OCI-LY3 (cell line): Measurements from ENCODE around the gene CEBPG.

Source experiments
- H2AFZ ChIP-seq: fragments of 200-600, 300-600 bp; shearing (Covaris generic); 2 replicates; pipeline ENCODE4 v1.6.0; 2014; ENCODE audit warnings: antibody characterized with exemption, low read depth, low read length
- H3K27ac ChIP-seq: fragments of 200-600, 300-600 bp; sonication (generic); 2 replicates; pipeline ENCODE4 v1.5.1; 2014; ENCODE audit warnings: mild to moderate bottlenecking, low read length, moderate library complexity, mixed read lengths
- H3K27me3 ChIP-seq: fragments of 200-600, 300-600 bp; sonication (generic); 2 replicates; pipeline ENCODE4 v1.6.1; 2014; ENCODE audit warnings: low read depth, low read length, mixed read lengths
- H3K36me3 ChIP-seq: fragments of 200-600, 300-600 bp; sonication (generic); replicated peaks from 2 replicates; pipeline ENCODE3; 2014; ENCODE audit warnings: low read depth, low read length, mixed read lengths
- H3K4me1 ChIP-seq: fragments of 300-600, 200-600 bp; sonication (generic); 2 replicates; pipeline ENCODE4 v1.6.1; 2014; ENCODE audit warnings: low read length, mixed read lengths
- H3K4me2 ChIP-seq: fragments of 200-600, 300-600 bp; sonication (generic); 2 replicates; pipeline ENCODE4 v1.6.1; 2014; ENCODE audit warnings: low read length, mixed read lengths
- H3K4me3 ChIP-seq: fragments of 300-600, 200-600 bp; sonication (generic); 2 replicates; pipeline ENCODE4 v1.5.1; 2014; ENCODE audit warnings: antibody characterized with exemption, mild to moderate bottlenecking, low read length, moderate library complexity
- H3K79me2 ChIP-seq: fragments of 300-600, 200-600 bp; shearing (Covaris generic); 2 replicates; pipeline ENCODE4 v1.6.1; 2014; ENCODE audit warnings: mild to moderate bottlenecking, low read length, mixed read lengths
- H3K9ac ChIP-seq: fragments of 300-600, 200-600 bp; shearing (Covaris generic); 2 replicates; pipeline ENCODE4 v1.6.0; 2014; ENCODE audit warnings: mild to moderate bottlenecking, low read length, moderate library complexity
- H3K9me3 ChIP-seq: fragments of 200-600, 300-600 bp; shearing (Covaris generic); 2 replicates; pipeline ENCODE4 v1.6.1; 2014; ENCODE audit warnings: low read length, mixed read lengths; ENCODE audit not compliant: insufficient read depth
- H4K20me1 ChIP-seq: fragments of 200-600, 300-600 bp; sonication (generic); 2 replicates; pipeline ENCODE4 v1.6.1; 2016; ENCODE audit warnings: low read length, mixed read lengths; ENCODE audit not compliant: insufficient read depth
- EZH2phosphoT487 ChIP-seq: fragments of 200-600 bp; shearing (Covaris generic); IDR thresholded peaks from 2 replicates; pipeline ENCODE4 v1.6.1; 2018; ENCODE audit warnings: antibody characterized with exemption, mixed run types, low read depth
- TF ChIP-seq, protein P1 (sequence below): fragments of 200-600, 300-600 bp; sonication (generic); IDR thresholded peaks from 2 replicates; pipeline ENCODE4 v1.5.1; 2014; ENCODE audit warnings: antibody characterized with exemption, low read length, low read depth

The CEBPG gene

DNA sequence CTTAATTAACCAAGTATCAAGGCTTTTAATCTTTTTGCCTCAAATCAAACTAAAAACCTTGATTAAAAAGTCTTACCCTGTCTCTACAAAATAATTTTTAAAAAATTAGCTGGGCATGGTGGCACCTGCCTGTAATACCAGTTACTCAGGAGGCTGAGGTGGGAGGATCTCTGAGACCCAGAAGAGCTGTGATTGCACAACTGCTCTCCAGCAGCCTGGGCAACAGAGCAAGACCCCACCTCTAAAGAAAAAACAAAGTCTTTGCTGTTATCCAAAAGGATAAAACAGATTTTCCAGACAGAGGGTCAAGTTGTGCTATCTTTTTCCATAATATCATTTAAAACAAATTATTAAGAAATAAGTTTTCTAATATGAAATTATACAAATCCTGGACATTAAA, 26.8 kb upstream of the CEBPG start:
- H3K9me3 ChIP-seq = no peaks in the 10 kb centered on the region
- H3K4me1 ChIP-seq = no peaks in the 10 kb centered on the region
- TF ChIP-seq, protein P1, sequence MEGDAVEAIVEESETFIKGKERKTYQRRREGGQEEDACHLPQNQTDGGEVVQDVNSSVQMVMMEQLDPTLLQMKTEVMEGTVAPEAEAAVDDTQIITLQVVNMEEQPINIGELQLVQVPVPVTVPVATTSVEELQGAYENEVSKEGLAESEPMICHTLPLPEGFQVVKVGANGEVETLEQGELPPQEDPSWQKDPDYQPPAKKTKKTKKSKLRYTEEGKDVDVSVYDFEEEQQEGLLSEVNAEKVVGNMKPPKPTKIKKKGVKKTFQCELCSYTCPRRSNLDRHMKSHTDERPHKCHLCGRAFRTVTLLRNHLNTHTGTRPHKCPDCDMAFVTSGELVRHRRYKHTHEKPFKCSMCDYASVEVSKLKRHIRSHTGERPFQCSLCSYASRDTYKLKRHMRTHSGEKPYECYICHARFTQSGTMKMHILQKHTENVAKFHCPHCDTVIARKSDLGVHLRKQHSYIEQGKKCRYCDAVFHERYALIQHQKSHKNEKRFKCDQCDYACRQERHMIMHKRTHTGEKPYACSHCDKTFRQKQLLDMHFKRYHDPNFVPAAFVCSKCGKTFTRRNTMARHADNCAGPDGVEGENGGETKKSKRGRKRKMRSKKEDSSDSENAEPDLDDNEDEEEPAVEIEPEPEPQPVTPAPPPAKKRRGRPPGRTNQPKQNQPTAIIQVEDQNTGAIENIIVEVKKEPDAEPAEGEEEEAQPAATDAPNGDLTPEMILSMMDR = no peak
- no peak for TF ChIP-seq EZH2phosphoT487
- peaks cover 57% of the 10 kb centered on the region for H3K27me3 ChIP-seq
- H3K4me3 ChIP-seq = no peak overlapping the region
- no peak overlapping the region for H2AFZ ChIP-seq
- no peak overlapping the region for H3K9ac ChIP-seq
- no peaks in the 10 kb centered on the region for H4K20me1 ChIP-seq
- no peaks in the 10 kb centered on the region for H3K79me2 ChIP-seq
- no peaks in the 10 kb centered on the region for H3K36me3 ChIP-seq
- no peak overlapping the region for H3K27ac ChIP-seq
- no peak overlapping the region for H3K4me2 ChIP-seq

DNA sequence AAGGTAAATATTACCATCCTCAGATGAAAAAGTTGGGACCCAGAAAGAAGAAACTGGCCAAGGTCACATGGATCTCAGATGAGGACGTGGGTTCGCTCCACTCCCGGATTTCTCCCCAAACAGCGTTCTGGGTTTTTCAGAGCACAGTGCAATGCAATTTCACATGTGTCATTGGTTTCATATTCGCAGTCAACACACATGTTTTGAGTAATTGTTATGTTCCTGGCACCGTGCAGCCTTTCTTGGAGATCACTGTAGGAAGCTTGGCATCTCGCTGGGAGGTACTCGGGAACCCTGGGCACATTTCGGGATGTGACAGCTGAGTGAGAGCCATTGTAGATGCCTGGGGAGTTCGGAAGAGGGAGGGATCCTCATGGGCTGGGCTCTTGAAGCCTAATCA, 26.2 kb upstream of the CEBPG start:
- no peak overlapping the region for H3K4me3 ChIP-seq
- no peak overlapping the region for H2AFZ ChIP-seq
- H3K36me3 ChIP-seq = no peaks in the 10 kb centered on the region
- H3K27me3 ChIP-seq = peaks cover 57% of the 10 kb centered on the region
- no peak overlapping the region for H3K9ac ChIP-seq
- H3K4me1 ChIP-seq = no peaks in the 10 kb centered on the region
- H3K27ac ChIP-seq = no peak overlapping the region
- TF ChIP-seq, protein P1 = no peak
- no peak for TF ChIP-seq EZH2phosphoT487
- no peaks in the 10 kb centered on the region for H3K79me2 ChIP-seq
- H3K9me3 ChIP-seq = no peaks in the 10 kb centered on the region
- no peaks in the 10 kb centered on the region for H4K20me1 ChIP-seq
- H3K4me2 ChIP-seq = no peak overlapping the region

DNA sequence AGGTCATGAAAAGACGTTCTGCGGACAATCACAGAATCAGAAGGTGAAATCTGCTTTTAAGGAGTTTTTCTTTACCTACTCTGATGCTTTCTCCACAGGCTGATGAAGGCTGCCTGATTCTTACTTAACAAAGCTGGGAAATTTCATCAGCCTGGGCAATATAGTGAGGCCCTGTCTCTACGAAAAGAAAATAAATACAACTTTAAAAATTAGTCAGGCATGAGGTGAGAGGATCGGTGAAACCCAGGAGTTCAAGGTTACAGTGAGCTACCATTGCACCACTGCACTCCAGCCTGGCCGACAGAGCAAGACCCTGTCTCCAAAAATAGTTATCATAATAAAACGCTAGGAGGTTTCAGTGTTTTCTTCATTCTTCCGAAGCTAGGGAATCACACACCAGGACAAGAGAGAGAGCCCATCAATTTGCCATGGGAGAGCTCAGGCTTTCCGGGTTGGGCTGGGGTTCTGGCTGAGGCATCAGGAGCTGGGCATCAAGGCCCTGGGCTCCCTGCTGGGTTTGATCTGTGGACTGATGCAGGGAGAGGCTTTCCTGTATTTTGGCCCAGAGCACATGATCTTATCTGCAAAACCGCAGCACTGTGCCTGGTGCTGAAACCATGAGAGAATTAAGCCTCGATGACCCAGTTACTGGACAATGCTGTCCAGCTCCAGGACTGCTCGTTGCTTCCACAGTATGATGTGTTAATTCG, 25.1 kb upstream of the CEBPG start:
- no peaks in the 10 kb centered on the region for H3K9me3 ChIP-seq
- peaks cover 47% of the 10 kb centered on the region for H3K27me3 ChIP-seq
- TF ChIP-seq, protein P1 = no peak
- TF ChIP-seq EZH2phosphoT487 = no peak
- H3K9ac ChIP-seq = no peak overlapping the region
- no peak overlapping the region for H2AFZ ChIP-seq
- no peak overlapping the region for H3K4me2 ChIP-seq
- no peaks in the 10 kb centered on the region for H3K79me2 ChIP-seq
- no peaks in the 10 kb centered on the region for H4K20me1 ChIP-seq
- no peaks in the 10 kb centered on the region for H3K4me1 ChIP-seq
- H3K36me3 ChIP-seq = no peaks in the 10 kb centered on the region
- no peak overlapping the region for H3K27ac ChIP-seq
- H3K4me3 ChIP-seq = no peak overlapping the region

DNA sequence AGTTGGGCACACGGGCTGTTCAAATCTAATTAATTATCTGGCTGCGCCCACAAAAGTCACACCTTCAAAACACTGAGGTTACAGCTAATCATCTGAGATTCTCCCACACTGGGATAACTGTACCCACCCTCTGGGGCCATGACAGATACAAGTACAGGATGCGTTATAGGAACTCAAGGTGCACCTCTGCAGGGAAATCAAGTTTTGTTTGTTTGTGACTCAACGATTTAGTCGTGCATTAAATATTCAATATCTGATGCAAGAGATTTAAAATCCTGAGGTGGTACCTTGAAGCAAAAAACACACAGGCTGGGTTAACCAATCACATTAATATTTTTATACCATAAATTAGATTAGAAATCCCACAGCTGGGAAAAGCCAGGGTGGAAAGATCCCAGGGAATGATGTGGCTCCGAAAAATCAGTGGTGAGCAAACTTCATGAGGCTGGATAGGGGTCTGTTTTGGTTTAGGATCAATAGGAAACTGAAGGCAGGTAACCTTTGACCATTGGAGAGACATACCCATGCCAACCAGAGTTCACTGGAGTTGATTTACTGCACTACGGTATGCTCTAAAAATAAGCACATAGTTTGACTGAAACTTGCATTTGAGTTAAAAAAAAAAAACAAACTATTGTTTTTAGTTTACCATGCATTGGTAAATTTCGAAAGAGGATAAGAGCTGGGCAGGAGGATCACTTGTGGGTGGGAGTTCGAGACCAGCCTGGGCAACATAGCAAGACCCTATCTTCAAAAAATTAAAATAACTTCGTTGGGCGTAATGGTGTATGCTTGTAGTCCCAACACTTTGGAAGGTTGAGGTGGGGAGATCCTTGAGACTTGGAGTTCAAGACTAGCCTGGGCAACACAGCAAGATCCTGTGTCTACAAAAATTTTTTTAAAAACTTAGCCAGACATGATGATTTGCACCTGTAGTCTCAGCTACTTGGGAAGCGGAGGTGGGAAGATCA, 23.9 kb upstream of the CEBPG start:
- H3K79me2 ChIP-seq = no peaks in the 10 kb centered on the region
- H3K4me3 ChIP-seq = no peak overlapping the region
- no peaks in the 10 kb centered on the region for H3K4me1 ChIP-seq
- H3K36me3 ChIP-seq = no peaks in the 10 kb centered on the region
- H3K9me3 ChIP-seq = no peaks in the 10 kb centered on the region
- H4K20me1 ChIP-seq = no peaks in the 10 kb centered on the region
- no peak overlapping the region for H3K27ac ChIP-seq
- TF ChIP-seq, protein P1 = no peak
- TF ChIP-seq EZH2phosphoT487 = no peak
- no peak overlapping the region for H3K9ac ChIP-seq
- peaks cover 37% of the 10 kb centered on the region for H3K27me3 ChIP-seq
- no peak overlapping the region for H2AFZ ChIP-seq
- H3K4me2 ChIP-seq = no peak overlapping the region
